Thoracic aorta (tissue), 2 donors: ENCODE results near the gene SLC17A2. TPM values are rescaled to one million over a fixed set of nuclear protein-coding genes. Genes with fewer than 3 reads are reported as not detected.
"Not testable (repeated sequence)": the region's sequence is repeated elsewhere in the genome, so short reads cannot be mapped to it uniquely, and the experiment has no call there.

Source experiments
- ATAC-seq: fragments of 150-250 bp; one replicate; pipeline ENCODE4 v1.8.0; 2017; ENCODE audit warnings: low read depth; ENCODE audit not compliant: insufficient number of reproducible peaks, low FRiP score
- DNase-seq: peaks from one replicate; pipeline ENCODE4 v3.0.0-alpha.2; 2020; ENCODE audit warnings: low spot score
- H3K27ac ChIP-seq, 2 donors: fragments of 200-600 bp; sonication (generic); 1 replicate in 1 of 2; 2 replicates in 1 of 2; pipeline ENCODE4 v1.5.1; 2016; ENCODE audit warnings: mild to moderate bottlenecking in 2 of 2, moderate library complexity in 2 of 2
- H3K27me3 ChIP-seq: fragments of 200-600 bp; sonication (generic); replicated peaks from 2 replicates; pipeline ENCODE4 v1.6.0; 2016; ENCODE audit warnings: mild to moderate bottlenecking; ENCODE audit not compliant: insufficient read depth
- H3K36me3 ChIP-seq: fragments of 200-600 bp; sonication (generic); one replicate; pipeline ENCODE4 v1.5.1; 2016
- H3K4me1 ChIP-seq, 2 donors: fragments of 200-600 bp; sonication (generic); 1 replicate in 1 of 2; 2 replicates in 1 of 2; pipeline versions ENCODE4 v1.5.1 to v1.6.0; 2016; ENCODE audit warnings: low read depth in 2 of 2, mild to moderate bottlenecking in 1 of 2; ENCODE audit not compliant: control insufficient read depth in 1 of 2
- H3K4me3 ChIP-seq: fragments of 200-600 bp; sonication (generic); 2 replicates; pipeline ENCODE4 v1.5.1; 2016; ENCODE audit warnings: mild to moderate bottlenecking
- H3K9me3 ChIP-seq: fragments of 200-600 bp; sonication (generic); 2 replicates; pipeline ENCODE4 v1.5.1; 2016
- total RNA-seq, 2 donors: library from RNA; depleted of rRNA; stranded (reverse); fragments of >200 nt; gene quantifications; one replicate each; pipeline versions ENCODE4 v1.1.0 to v1.2.3, GENCODE V29; 2016
- TF ChIP-seq, protein P1 (sequence below): fragments of 200-600 bp; sonication (generic); IDR thresholded peaks from one replicate; pipeline ENCODE4 v1.5.1; 2019; ENCODE audit warnings: antibody characterized with exemption

The SLC17A2 gene
- total RNA-seq, 2 donors from 2014 or later = not detected

DNA sequence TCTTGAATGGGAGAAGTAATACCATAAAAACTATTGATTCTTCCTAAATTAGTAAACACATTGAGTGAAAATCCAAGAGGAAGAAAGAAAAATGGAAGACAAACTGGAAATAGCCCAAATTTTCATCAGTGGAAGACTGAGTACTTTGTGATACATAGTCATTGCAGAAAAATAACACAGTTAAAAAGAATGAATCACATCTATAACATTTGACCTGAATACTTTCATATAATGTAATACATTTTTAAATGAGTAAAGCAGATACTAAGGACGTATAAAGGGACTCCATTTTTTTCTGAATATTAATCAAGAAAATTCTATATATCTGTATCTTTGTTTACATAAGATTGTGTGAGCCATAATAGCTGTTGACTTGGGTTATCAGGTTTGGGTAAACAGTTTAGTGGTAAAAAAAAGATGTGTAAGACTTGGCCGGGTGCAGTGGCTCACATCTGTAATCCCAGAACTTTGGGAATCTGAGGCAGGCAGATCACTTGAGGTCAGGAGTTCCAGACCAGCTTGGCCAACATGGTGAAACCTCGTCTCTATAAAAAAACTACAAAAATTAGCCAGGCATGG lies 4.3 kb upstream of the SLC17A2 start:
- no peak overlapping the region for H3K4me3 ChIP-seq
- no peaks in the 10 kb centered on the region for H3K9me3 ChIP-seq
- ATAC-seq (no peak), DNase-seq (no peak)
- TF ChIP-seq, protein P1, sequence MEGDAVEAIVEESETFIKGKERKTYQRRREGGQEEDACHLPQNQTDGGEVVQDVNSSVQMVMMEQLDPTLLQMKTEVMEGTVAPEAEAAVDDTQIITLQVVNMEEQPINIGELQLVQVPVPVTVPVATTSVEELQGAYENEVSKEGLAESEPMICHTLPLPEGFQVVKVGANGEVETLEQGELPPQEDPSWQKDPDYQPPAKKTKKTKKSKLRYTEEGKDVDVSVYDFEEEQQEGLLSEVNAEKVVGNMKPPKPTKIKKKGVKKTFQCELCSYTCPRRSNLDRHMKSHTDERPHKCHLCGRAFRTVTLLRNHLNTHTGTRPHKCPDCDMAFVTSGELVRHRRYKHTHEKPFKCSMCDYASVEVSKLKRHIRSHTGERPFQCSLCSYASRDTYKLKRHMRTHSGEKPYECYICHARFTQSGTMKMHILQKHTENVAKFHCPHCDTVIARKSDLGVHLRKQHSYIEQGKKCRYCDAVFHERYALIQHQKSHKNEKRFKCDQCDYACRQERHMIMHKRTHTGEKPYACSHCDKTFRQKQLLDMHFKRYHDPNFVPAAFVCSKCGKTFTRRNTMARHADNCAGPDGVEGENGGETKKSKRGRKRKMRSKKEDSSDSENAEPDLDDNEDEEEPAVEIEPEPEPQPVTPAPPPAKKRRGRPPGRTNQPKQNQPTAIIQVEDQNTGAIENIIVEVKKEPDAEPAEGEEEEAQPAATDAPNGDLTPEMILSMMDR = no peak
- no peaks in the 10 kb centered on the region for H3K4me1 ChIP-seq
- H3K27me3 ChIP-seq = no peaks in the 10 kb centered on the region
- H3K36me3 ChIP-seq = no peaks in the 10 kb centered on the region
- no peak overlapping the region for H3K27ac ChIP-seq

DNA sequence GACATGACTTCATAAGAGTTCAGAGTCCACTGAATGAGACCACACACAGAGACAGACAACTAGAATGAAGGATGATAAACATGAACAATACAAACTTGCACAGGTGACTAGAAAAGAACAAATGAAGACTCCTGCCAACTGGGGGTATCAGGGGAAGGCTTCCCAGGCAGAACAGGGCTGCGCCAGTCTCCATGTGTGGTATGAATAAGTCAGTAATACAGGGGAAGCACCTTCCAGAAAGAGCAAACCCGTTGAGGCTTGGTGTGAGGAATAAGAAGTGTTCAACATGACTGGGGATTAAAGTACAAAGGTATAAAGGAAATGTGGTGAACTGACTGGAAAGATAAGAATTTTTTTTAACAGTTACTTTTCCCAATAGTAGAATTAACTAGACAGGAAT lies 3.7 kb upstream of the SLC17A2 start:
- H3K27me3 ChIP-seq = no peaks in the 10 kb centered on the region
- DNase-seq (no peak), ATAC-seq (no peak)
- no peaks in the 10 kb centered on the region for H3K4me1 ChIP-seq
- H3K36me3 ChIP-seq = no peaks in the 10 kb centered on the region
- TF ChIP-seq, protein P1 = no peak
- no peak overlapping the region for H3K4me3 ChIP-seq
- no peak overlapping the region for H3K27ac ChIP-seq
- H3K9me3 ChIP-seq = no peaks in the 10 kb centered on the region

DNA sequence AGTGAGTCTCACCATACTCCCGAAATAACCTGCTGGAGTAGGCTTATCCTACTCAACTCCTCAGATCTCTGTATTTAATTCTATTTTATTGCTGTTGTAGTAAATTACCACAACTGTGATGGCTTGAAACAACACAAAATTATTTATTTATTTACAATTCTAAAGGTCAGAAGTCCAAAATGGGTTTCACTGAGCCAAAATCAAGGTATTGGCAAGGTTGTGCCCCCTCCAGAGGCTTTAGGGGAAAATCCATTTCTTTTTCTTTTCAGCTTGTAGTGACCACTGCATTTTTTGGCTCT lies 869 bp upstream of the SLC17A2 start:
- Histone ChIP-seq H3K9me3 (no peaks in the 10 kb centered on the region), H3K27me3 (no peaks in the 10 kb centered on the region), H3K27ac (no peak overlapping the region), H3K36me3 (no peaks in the 10 kb centered on the region), H3K4me1 (peaks cover 3 to 18% of the 10 kb centered on the region in 2 donors), H3K4me3 (no peak overlapping the region)
- TF ChIP-seq, protein P1 = no peak
- DNase-seq (no peak), ATAC-seq (no peak)

DNA sequence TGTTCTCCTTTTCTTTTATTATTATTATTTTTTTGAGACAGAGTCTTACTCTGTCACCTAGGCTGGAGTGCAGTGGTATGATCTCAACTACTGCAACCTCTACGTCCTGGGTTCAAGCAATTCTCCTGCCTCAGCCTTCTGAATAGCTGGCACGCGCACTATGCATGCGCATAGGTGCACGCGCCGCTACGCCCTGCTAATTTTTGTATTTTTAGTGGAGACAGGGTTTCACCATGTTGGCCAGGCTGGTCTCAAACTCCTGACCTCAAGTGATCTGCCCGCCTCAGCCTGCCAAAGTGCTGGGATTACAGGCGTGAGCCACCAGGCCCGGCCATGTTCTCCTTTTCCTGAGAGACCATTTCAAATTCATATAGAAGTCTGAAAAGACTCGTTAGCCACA lies 706 bp downstream of the SLC17A2 start:
- not testable (repeated sequence) for H3K36me3 ChIP-seq, H3K27me3 ChIP-seq, ATAC-seq, H3K9me3 ChIP-seq, DNase-seq, H3K4me3 ChIP-seq, H3K27ac ChIP-seq
- peaks cover 3 to 18% of the 10 kb centered on the region in 2 donors for H3K4me1 ChIP-seq

DNA sequence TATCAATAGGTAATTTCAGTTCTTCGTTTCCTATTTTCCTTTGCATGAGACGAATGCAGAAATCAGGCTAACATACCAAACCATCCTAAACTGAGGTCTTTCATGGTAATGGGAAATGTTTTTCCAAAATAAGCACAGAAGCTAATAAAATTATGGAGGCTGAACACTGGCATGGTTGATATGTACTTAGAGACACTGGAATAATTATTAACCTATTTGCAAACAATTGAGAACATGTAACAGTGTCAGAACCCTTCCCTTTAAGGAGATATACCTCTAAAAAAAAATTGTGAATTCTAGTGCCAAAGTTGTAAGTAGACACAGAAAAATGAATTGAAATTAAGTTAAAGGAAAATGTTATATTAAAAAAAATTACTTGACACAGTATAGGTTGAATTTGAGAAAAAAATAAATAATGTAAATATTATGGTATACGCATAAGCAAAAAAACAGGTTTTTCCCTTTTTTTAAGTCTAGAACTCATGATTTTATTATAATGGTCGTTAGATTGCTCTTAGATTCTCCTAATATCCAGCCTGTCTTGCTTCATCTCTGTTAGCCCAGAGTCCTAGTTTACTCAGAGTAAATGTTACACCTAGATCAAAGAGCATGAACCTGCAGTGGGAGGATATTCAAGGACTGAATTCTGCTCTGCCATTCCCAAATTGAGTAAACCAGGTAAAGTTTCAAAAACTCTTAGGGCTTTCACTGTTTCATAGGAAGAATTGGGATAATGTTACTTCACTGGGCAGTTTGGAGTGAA lies 1.7 kb downstream of the SLC17A2 start:
- Histone ChIP-seq H3K9me3 (no peaks in the 10 kb centered on the region), H3K4me3 (no peak overlapping the region), H3K27me3 (no peaks in the 10 kb centered on the region), H3K4me1 (peaks cover 3 to 18% of the 10 kb centered on the region in 2 donors), H3K36me3 (no peaks in the 10 kb centered on the region), H3K27ac (no peak overlapping the region)
- no peak for DNase-seq
- TF ChIP-seq, protein P1 = no peak
- no peak for ATAC-seq
